Measurements from ENCODE around the gene TAPBP. TPM values are rescaled to one million over a fixed set of nuclear protein-coding genes. Genes with fewer than 3 reads are reported as not detected.
A peak's percentile ranks its signal among the peaks of the same experiment; 100 is the strongest.

Gene TAPBP
- total and polyA plus RNA-seq, 9 of the 15 experiments (the other 6 are each of a cell fraction or from before 2014, with no cell fraction given), result 5.6 to 74.0 (median 22.3) TPM

DNA sequence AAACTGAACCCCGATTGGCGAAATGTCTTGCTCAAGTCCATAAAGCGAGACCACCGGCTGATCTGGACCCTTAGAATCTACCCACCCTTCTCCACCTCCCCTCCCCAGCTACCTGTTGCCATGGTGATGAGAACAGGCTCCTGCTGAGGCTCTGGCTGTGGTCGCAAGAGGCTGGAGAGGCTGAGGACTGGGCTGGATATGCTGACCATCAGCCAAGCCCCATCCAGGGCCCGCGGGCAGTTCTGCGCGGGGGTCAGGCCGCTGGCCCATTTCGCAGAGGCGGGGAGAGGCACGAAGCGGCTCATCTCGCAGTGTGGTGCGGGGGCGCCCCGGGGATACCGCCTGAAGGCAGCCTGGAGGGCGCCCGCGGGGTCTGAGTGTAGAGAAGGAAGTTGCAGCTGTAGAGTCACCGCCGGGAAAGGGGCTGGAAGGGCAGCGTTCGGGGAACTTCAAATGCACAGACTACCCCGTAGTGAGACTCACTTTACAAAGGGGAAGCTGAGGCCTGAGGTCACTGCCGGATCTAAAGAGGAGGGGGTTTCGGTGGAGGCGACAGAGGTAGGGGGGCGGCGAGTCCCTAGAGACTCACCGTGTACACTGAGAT, 671 bp downstream of the TAPBP start (continued):
- TF ChIP-seq, protein P1, sequence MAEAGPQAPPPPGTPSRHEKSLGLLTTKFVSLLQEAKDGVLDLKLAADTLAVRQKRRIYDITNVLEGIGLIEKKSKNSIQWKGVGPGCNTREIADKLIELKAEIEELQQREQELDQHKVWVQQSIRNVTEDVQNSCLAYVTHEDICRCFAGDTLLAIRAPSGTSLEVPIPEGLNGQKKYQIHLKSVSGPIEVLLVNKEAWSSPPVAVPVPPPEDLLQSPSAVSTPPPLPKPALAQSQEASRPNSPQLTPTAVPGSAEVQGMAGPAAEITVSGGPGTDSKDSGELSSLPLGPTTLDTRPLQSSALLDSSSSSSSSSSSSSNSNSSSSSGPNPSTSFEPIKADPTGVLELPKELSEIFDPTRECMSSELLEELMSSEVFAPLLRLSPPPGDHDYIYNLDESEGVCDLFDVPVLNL (CRISPR knock-in tag; IDR thresholded peaks at IDR 0.05; ENCODE audit: low read depth), result no peak
- TF ChIP-seq NFYB (IDR thresholded peaks at IDR 0.05; ENCODE audit: extremely low read depth, insufficient read length) (no peak), KDM1A (IDR thresholded peaks at IDR 0.05) (no peak), ETV5 (CRISPR knock-in tag; IDR thresholded peaks at IDR 0.05; ENCODE audit: low read depth) (no peak), ARID2 (IDR thresholded peaks at IDR 0.05) (0 out of 2 replicates have a peak, but pooled peaks have one; percentile 10), ATF7 (IDR thresholded peaks at IDR 0.05) (0 out of 2 replicates have a peak, but pooled peaks have one; percentile 23), SLC30A9 (CRISPR knock-in tag; IDR thresholded peaks at IDR 0.05) (no peak), GMEB1 (CRISPR knock-in tag; IDR thresholded peaks at IDR 0.05) (0 out of 2 replicates have a peak, but pooled peaks have one; percentile 16), PREB (CRISPR knock-in tag; IDR thresholded peaks at IDR 0.05) (0 out of 2 replicates have a peak, but pooled peaks have one; percentile 33), LCOR (CRISPR knock-in tag; IDR thresholded peaks at IDR 0.05) (0 out of 2 replicates have a peak, but pooled peaks have one; percentile 53), SPI1 (IDR thresholded peaks at IDR 0.05; ENCODE audit: borderline replicate concordance, low read depth, low read length) (0 out of 2 replicates have a peak, but pooled peaks have one; percentile 28), ZNF165 (CRISPR knock-in tag; IDR thresholded peaks at IDR 0.05; ENCODE audit: borderline replicate concordance) (no peak), CREM (IDR thresholded peaks at IDR 0.05; ENCODE audit: low read depth) (peak; percentile 28; the same call in 1 of the 2 replicates), ZNF780A (CRISPR knock-in tag; IDR thresholded peaks at IDR 0.05) (no peak), KDM2B (CRISPR knock-in tag; IDR thresholded peaks at IDR 0.05) (0 out of 2 replicates have a peak, but pooled peaks have one; percentile 9), HMGN3 (IDR thresholded peaks at IDR 0.05; ENCODE audit: borderline replicate concordance, extremely low read depth, insufficient read length, low read depth, low read length) (peak; percentile 48), ARID3A (IDR thresholded peaks at IDR 0.05; ENCODE audit: borderline replicate concordance, low read depth, low read length) (no peak), GABPB1 (CRISPR knock-in tag; IDR thresholded peaks at IDR 0.05) (peak; percentile 82), ZNF324 (CRISPR knock-in tag; IDR thresholded peaks at IDR 0.05) (no peak)
- TF ChIP-seq, protein P2, sequence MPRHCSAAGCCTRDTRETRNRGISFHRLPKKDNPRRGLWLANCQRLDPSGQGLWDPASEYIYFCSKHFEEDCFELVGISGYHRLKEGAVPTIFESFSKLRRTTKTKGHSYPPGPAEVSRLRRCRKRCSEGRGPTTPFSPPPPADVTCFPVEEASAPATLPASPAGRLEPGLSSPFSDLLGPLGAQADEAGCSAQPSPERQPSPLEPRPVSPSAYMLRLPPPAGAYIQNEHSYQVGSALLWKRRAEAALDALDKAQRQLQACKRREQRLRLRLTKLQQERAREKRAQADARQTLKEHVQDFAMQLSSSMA (CRISPR knock-in tag; IDR thresholded peaks at IDR 0.05), result no peak
- TF ChIP-seq, protein P3, sequence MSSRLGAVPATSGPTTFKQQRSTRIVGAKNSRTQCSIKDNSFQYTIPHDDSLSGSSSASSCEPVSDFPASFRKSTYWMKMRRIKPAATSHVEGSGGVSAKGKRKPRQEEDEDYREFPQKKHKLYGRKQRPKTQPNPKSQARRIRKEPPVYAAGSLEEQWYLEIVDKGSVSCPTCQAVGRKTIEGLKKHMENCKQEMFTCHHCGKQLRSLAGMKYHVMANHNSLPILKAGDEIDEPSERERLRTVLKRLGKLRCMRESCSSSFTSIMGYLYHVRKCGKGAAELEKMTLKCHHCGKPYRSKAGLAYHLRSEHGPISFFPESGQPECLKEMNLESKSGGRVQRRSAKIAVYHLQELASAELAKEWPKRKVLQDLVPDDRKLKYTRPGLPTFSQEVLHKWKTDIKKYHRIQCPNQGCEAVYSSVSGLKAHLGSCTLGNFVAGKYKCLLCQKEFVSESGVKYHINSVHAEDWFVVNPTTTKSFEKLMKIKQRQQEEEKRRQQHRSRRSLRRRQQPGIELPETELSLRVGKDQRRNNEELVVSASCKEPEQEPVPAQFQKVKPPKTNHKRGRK (tag; IDR thresholded peaks at IDR 0.05), result no peak

All from K562 (cell line).